Measurements from ENCODE around the gene GFM2.

Gene GFM2

DNA sequence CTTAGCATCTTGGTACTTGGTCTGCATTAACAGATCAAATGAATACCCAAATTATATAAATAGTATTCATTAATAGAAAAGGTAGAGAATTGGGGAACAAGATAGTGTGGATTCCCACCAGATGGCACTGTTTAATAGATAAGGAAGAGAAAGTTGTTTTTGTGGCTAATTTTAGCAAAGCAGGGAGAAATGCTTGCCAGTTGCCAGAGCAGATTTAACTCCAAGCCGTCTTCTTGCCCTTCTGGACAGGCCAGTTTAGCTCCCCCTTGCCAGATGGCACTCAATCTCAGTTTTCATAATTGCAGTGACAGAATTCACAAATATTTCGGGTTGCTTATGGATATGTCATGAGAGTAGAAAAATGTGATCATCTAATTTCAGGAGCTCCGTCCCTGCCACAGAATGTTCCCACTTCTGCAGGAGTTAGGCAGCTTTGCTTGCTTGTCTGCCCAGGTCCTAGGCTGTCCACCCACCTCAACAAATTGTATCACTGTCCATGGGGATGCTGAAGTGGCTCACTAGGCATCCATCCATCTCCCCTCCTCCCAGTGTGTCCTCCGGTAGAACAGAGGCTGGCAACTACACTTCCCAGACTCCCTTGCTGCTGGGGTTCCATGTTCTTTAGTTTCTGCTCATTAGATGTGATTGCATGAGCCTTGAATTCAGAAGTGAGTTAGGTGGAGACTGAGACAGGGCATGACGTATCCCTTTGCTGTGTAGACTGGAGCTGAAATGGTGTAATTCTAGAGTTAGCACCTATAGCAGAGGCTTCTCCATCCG, 93.7 kb downstream of the GFM2 start:
- Histone ChIP-seq H3K4me1 (ENCODE audit: control insufficient read depth, insufficient read depth, low read length) (0 out of 2 replicates have a peak, but pooled peaks cover 6% of the 10 kb centered on the region), H3K9ac (ENCODE audit: low read depth, low read length) (no peak overlapping the region), H3K27ac (ENCODE audit: low read depth, low read length) (no peak overlapping the region), H3K9me3 (ENCODE audit: control insufficient read depth, insufficient read depth, low read length) (no peaks in the 10 kb centered on the region), H3K36me3 (ENCODE audit: control insufficient read depth, insufficient read depth, low read length) (no peaks in the 10 kb centered on the region), H3K27me3 (ENCODE audit: control insufficient read depth, insufficient read depth, low read length) (no peaks in the 10 kb centered on the region), H3K4me3 (ENCODE audit: low read depth, low read length) (no peak overlapping the region)

DNA sequence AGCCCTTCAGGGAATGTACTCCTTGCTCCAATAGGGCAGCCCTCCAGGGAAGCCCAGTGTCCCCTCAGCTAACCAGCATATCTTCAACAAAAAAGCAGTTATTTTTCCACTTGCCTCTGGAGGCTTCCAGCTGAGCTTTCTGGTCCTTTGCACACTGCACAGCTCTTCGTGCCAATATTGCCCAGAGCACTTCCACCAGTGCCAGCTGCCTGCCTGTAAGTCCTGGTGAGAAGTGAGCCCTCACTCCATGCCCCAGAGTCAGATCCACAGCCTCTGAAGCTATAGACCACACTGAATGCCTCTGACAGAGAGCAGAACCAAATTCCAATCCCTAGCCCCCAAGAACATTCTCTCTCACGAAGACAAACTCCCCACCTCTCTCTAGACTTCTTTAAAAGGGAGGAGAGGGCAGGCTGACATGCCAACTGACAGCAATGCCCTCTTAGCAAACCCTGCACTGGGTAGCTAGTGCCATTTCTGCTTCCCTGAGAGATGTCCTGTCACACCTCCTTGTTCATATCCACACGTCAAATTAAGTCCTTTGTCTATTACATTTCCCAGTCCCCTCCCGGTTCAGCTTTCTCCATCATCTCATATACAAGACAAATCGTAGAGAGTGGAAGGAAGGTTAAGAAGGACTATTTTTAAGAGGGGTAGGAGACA, 94.6 kb downstream of the GFM2 start:
- H3K4me1 ChIP-seq (ENCODE audit: control insufficient read depth, insufficient read depth, low read length): 0 out of 2 replicates have a peak, but pooled peaks cover 6% of the 10 kb centered on the region

More for the DNA sequence above, 94.6 kb downstream of the GFM2 start:
- Histone ChIP-seq H3K27me3 (ENCODE audit: control insufficient read depth, insufficient read depth, low read length) (no peaks in the 10 kb centered on the region), H3K27ac (ENCODE audit: low read depth, low read length) (no peak overlapping the region), H3K36me3 (ENCODE audit: control insufficient read depth, insufficient read depth, low read length) (no peaks in the 10 kb centered on the region), H3K9ac (ENCODE audit: low read depth, low read length) (no peak overlapping the region), H3K4me3 (ENCODE audit: low read depth, low read length) (no peak overlapping the region), H3K9me3 (ENCODE audit: control insufficient read depth, insufficient read depth, low read length) (no peaks in the 10 kb centered on the region)
